ENCODE data around the gene GNAZ.

Gene GNAZ

DNA sequence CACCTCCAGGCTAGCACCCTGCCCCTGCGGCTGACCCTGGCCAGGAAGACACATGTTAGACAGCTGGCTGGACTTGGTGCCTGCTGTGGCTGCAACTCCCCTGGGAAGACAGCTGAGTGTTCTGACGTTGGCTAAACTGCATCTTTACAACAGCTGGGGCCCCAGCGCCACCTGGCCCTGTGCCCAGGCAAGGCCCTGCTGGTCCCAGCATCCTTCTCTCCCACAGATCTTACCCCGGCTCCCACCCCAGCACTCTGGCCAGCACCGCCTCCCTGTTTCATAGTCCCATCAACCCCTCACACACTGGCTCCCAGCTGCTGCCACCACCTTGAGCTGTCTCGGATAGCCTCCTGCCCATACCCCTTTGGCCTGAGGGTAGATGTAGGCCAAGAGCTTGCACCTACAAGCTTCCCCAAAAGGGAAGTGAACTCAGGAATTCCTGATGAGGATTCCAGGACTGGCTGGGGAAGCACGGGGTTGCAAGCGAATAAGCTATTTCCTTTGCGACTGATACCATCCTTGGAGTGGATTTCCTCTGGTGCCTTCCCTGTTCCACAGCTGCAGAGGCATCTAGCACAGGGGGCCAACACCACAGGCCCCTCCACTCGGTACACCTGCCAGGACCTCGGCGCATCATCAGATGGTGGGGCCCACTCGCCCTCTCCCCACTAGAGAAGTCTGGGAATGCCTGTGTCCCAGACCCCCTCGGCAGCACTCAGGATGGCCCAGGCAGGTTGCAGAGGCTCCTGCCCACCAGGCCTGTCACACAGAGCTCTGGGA is 42.9 kb downstream of the GNAZ start:
- H3K9me3 ChIP-seq (ENCODE audit: low read depth, low read length) = no peaks in the 10 kb centered on the region
- H3K4me3 ChIP-seq = no peak overlapping the region
- H3K27ac ChIP-seq = no peak overlapping the region
- TF ChIP-seq FOXP2 (optimal IDR thresholded peaks at IDR 0.05; ENCODE audit: control extremely low read depth, extremely low read length, insufficient read depth) = no peak
- no peak for DNase-seq (ENCODE audit: low read depth, low spot score)
- no peak overlapping the region for H3K9ac ChIP-seq (ENCODE audit: insufficient read length)
- no peaks in the 10 kb centered on the region for H3K36me3 ChIP-seq (ENCODE audit: insufficient read depth, low read length)

DNA sequence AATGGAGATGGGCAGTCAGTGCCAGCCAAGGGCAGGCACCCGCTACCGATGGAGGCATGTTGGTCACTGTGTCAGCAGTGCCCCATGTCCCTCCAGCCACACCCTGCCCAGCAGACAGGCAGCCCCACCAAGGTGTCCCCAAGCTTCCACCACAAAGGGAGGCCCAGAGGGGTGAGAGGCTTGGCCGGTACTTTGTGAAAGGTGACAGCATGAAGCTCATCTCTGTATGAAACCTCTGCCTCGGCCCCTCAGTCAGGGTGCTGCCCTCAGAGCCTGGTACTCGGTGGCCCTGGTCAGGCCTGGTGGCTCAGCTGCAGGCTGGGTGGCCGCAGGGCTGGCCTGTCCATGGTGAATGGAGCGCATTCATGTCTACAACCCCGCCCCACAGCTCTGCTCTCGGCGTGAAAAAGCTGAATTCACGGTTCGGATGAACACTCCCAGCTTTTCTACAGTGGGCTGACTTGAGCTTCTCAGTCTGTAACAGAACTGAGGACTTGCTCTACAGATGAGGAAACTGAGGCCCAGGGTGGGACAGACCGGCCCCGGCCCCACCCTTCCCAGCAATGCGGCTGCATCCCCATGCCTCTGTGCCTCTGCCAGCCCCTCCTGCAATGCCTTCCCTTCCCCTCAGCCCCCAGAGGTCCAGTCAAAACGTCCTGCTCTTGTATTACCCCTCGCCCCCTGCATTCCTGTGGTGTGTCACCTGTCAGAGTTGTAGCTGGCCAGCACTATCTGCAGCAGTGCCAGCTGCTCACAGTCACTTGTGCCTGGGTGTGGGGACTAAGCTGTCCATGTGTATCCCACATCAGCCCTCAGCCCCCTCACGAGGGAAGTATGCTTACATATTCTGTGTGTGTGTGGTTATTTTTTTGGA is 43.8 kb downstream of the GNAZ start:
- Histone ChIP-seq H3K36me3 (ENCODE audit: insufficient read depth, low read length) (no peaks in the 10 kb centered on the region), H3K27ac (no peak overlapping the region), H3K4me3 (no peak overlapping the region), H3K9me3 (ENCODE audit: low read depth, low read length) (no peaks in the 10 kb centered on the region), H3K9ac (ENCODE audit: insufficient read length) (no peak overlapping the region)
- TF ChIP-seq POLR2AphosphoS5 (IDR thresholded peaks at IDR 0.05; ENCODE audit: borderline replicate concordance, low read depth, low read length) (no peak), EZH2 (IDR thresholded peaks at IDR 0.05) (no peak), FOXP2 (optimal IDR thresholded peaks at IDR 0.05; ENCODE audit: control extremely low read depth, extremely low read length, insufficient read depth) (no peak)
- no peak for DNase-seq (ENCODE audit: low read depth, low spot score)

- Histone ChIP-seq H3K36me3 (ENCODE audit: insufficient read depth, low read length) (no peaks in the 10 kb centered on the region), H3K4me3 (no peak overlapping the region), H3K27ac (no peak overlapping the region), H3K9ac (ENCODE audit: insufficient read length) (no peak overlapping the region), H3K9me3 (ENCODE audit: low read depth, low read length) (no peaks in the 10 kb centered on the region)
- TF ChIP-seq POLR2AphosphoS5 (IDR thresholded peaks at IDR 0.05; ENCODE audit: borderline replicate concordance, low read depth, low read length) (no peak), EZH2 (IDR thresholded peaks at IDR 0.05) (no peak), FOXP2 (optimal IDR thresholded peaks at IDR 0.05; ENCODE audit: control extremely low read depth, extremely low read length, insufficient read depth) (no peak)
- DNase-seq (ENCODE audit: low read depth, low spot score) = no peak
Observed at GRCh38 chr22:23114721-23115020, 44.4 kb downstream of the GNAZ start.

DNA sequence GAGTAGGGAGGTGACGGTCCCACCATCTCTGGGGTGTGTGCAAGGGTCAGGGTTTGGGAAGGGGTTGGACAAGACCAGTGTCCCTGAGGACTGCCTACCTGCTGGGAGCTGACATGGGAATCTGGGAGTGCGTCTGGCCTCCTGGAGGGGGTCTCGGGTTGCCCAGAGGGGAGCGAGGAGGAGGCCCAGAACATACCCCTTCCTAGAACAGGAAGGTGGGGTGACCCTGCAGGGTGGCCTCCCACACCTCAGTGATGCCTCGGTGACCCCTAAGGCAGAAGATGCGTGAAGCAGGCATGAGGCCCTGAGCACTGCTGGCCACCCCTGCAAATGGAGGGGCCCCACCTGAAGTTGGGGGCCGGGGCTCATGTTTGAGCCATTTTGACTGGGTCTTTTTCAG is 45.0 kb downstream of the GNAZ start:
- Histone ChIP-seq H3K9me3 (ENCODE audit: low read depth, low read length) (no peaks in the 10 kb centered on the region), H3K9ac (ENCODE audit: insufficient read length) (no peak overlapping the region), H3K27ac (no peak overlapping the region), H3K36me3 (ENCODE audit: insufficient read depth, low read length) (no peaks in the 10 kb centered on the region), H3K4me3 (no peak overlapping the region)
- no peak for TF ChIP-seq EZH2 (IDR thresholded peaks at IDR 0.05)
- no peak for TF ChIP-seq FOXP2 (optimal IDR thresholded peaks at IDR 0.05; ENCODE audit: control extremely low read depth, extremely low read length, insufficient read depth)
- TF ChIP-seq POLR2AphosphoS5 (IDR thresholded peaks at IDR 0.05; ENCODE audit: borderline replicate concordance, low read depth, low read length) = no peak
- no peak for DNase-seq (ENCODE audit: low read depth, low spot score)

GRCh38 chr22:23115825-23116494 is 45.6 kb downstream of the GNAZ start:
- DNase-seq (ENCODE audit: low read depth, low spot score) = no peak
- Histone ChIP-seq H3K27ac (no peak overlapping the region), H3K9me3 (ENCODE audit: low read depth, low read length) (no peaks in the 10 kb centered on the region), H3K36me3 (ENCODE audit: insufficient read depth, low read length) (no peaks in the 10 kb centered on the region), H3K9ac (ENCODE audit: insufficient read length) (no peak overlapping the region), H3K4me3 (no peak overlapping the region)
- TF ChIP-seq POLR2AphosphoS5 (IDR thresholded peaks at IDR 0.05; ENCODE audit: borderline replicate concordance, low read depth, low read length) (no peak), FOXP2 (optimal IDR thresholded peaks at IDR 0.05; ENCODE audit: control extremely low read depth, extremely low read length, insufficient read depth) (no peak), EZH2 (IDR thresholded peaks at IDR 0.05) (no peak)

DNA sequence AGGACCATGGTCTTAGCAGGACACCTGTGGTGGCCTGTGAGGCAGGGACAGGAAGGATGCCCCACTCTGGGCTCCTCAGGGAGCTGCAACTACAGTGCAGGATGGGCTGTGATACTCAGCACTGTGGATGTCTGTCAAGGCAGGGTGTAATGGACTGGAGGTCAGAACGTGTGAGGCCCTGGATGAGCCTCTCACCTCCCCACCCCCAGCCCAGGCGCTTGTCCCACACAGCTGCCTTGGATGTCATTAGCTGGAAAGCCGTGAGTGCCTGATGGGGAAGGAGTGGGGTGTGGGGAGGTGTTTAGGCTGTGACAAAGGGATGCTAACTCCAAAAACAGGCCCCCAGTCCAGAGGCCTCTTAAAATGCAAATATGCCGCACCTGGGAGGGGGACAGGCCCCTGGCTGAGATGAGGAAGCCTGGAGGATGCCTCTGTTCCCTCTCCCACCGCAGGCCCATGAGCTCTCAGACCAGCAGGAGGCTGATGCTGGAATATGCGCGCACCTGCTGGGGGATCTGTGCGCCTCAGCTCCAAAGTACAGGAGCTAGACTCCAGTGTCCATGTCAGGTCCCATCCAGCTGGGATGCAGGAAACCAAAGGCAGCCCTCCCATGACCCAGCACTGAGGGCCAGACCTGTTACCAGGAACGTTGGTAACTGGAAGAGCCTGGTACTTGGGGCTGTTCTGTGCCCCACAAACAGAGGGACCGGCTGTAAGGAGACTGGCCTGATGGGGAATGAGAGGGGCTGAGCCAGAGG is 46.4 kb downstream of the GNAZ start:
- Histone ChIP-seq H3K9ac (ENCODE audit: insufficient read length) (no peak overlapping the region), H3K9me3 (ENCODE audit: low read depth, low read length) (no peaks in the 10 kb centered on the region), H3K36me3 (ENCODE audit: insufficient read depth, low read length) (no peaks in the 10 kb centered on the region), H3K27ac (no peak overlapping the region), H3K4me3 (no peak overlapping the region)
- TF ChIP-seq FOXP2 (optimal IDR thresholded peaks at IDR 0.05; ENCODE audit: control extremely low read depth, extremely low read length, insufficient read depth) (no peak), EZH2 (IDR thresholded peaks at IDR 0.05) (no peak), POLR2AphosphoS5 (IDR thresholded peaks at IDR 0.05; ENCODE audit: borderline replicate concordance, low read depth, low read length) (no peak)
- no peak for DNase-seq (ENCODE audit: low read depth, low spot score)

GRCh38 chr22:23117275-23117674 is 47.0 kb downstream of the GNAZ start:
- no peak for TF ChIP-seq FOXP2 (optimal IDR thresholded peaks at IDR 0.05; ENCODE audit: control extremely low read depth, extremely low read length, insufficient read depth)
- TF ChIP-seq POLR2AphosphoS5 (IDR thresholded peaks at IDR 0.05; ENCODE audit: borderline replicate concordance, low read depth, low read length) = no peak
- no peak for TF ChIP-seq EZH2 (IDR thresholded peaks at IDR 0.05)
- no peak for DNase-seq (ENCODE audit: low read depth, low spot score)
- Histone ChIP-seq H3K4me3 (no peak overlapping the region), H3K27ac (no peak overlapping the region), H3K9ac (ENCODE audit: insufficient read length) (no peak overlapping the region), H3K36me3 (ENCODE audit: insufficient read depth, low read length) (no peaks in the 10 kb centered on the region), H3K9me3 (ENCODE audit: low read depth, low read length) (no peaks in the 10 kb centered on the region)
